Neural cell (in vitro differentiated cells): ENCODE results near the gene FOXL3.
A peak's percentile ranks its signal among the peaks of the same experiment; 100 is the strongest.

Experiments used
- CTCF ChIP-seq: fragments of 450-650 bp; IDR thresholded peaks from 2 replicates; pipeline ENCODE4 v1.5.1; 2014; ENCODE audit warnings: antibody characterized with exemption, mild to moderate bottlenecking, moderate library complexity; ENCODE audit not compliant: poor library complexity, severe bottlenecking
- EP300 ChIP-seq: fragments of 450-650 bp; conservative IDR thresholded peaks from 2 replicates; pipeline ENCODE4 v1.6.1; 2014; ENCODE audit warnings: antibody characterized with exemption, mild to moderate bottlenecking, moderate library complexity; ENCODE audit not compliant: poor library complexity, severe bottlenecking
- EZH2 ChIP-seq: fragments of 200-600, 300-800 bp; shearing (Covaris generic), sonication (generic); IDR thresholded peaks from 2 replicates; pipeline ENCODE4 v1.6.1; 2014; ENCODE audit warnings: antibody characterized with exemption, low read length, borderline replicate concordance, mild to moderate bottlenecking; ENCODE audit not compliant: insufficient read depth, poor library complexity, severe bottlenecking
- MXI1 ChIP-seq: fragments of 450-650 bp; conservative IDR thresholded peaks from 2 replicates; pipeline ENCODE4 v1.6.1; 2014; ENCODE audit warnings: antibody characterized with exemption, mild to moderate bottlenecking; ENCODE audit not compliant: poor library complexity, severe bottlenecking
- POLR2AphosphoS5 ChIP-seq: IDR thresholded peaks from 2 replicates; pipeline ENCODE4 v1.6.1; 2012
- RAD21 ChIP-seq: fragments of 450-650 bp; conservative IDR thresholded peaks from 2 replicates; pipeline ENCODE4 v1.6.1; 2014; ENCODE audit warnings: antibody characterized with exemption, mild to moderate bottlenecking, moderate library complexity
- REST ChIP-seq: IDR thresholded peaks from 2 replicates; pipeline ENCODE4 v1.6.1; 2012; ENCODE audit warnings: borderline replicate concordance
- SMC3 ChIP-seq: fragments of 450-650 bp; conservative IDR thresholded peaks from 2 replicates; pipeline ENCODE4 v1.6.1; 2014; ENCODE audit warnings: antibody characterized with exemption, mild to moderate bottlenecking, moderate library complexity; ENCODE audit not compliant: poor library complexity
- TAF1 ChIP-seq: IDR thresholded peaks from 2 replicates; pipeline ENCODE4 v1.6.1; 2012; ENCODE audit warnings: low read depth

- TF ChIP-seq CTCF = no peak
- no peak for TF ChIP-seq EZH2
- peak; percentile 9 for TF ChIP-seq POLR2AphosphoS5
- no peak for TF ChIP-seq EP300
- TF ChIP-seq REST = no peak
- no peak for TF ChIP-seq RAD21
- TF ChIP-seq MXI1 = no peak
- no peak for TF ChIP-seq TAF1
- no peak for TF ChIP-seq SMC3
Measured at GRCh38 chr7:272108-272615, 17.8 kb upstream of the FOXL3 start.
